K562 (cell line): ENCODE measurements around the gene PHF12. TPM values are rescaled to one million over a fixed set of nuclear protein-coding genes. Genes with fewer than 3 reads are reported as not detected.

Experiments used
- ATAC-seq: fragments of 200-7000 bp; cut with Tn5 transposase; 3 replicates; pipeline ENCODE4 v1.9.1; 2020; ENCODE audit warnings: moderate library complexity
- BruUV-seq: library from RNA; stranded (reverse); fragments of 400-500 nt; replicated peaks from 2 replicates; lab custom pipeline; 2021; lab: Mats Ljungman, UMichigan
- CTCF ChIA-PET: fragments of 300-600 bp; formaldehyde crosslinking; extraction: SDS; loops from one replicate; lab custom pipeline; 2021; ENCODE audit warnings: low intra/inter-chr PET ratio; lab: Yijun Ruan, JAX
- POLR2A ChIA-PET: fragments of 300-600, 350-650 bp; sonication (Branson Sonifier 250); formaldehyde crosslinking; extraction: SDS; loops from one replicate; lab custom pipeline; 2021; ENCODE audit warnings: antibody characterized with exemption, inconsistent platforms; lab: Yijun Ruan, JAX
- DNase-seq, 4 experiments: peaks; one replicate each; pipeline versions ENCODE4 v3.0.0 to v3.0.0-alpha.2; 2011 to 2018; ENCODE audit warnings: low spot score in 3 of 4, mixed read lengths in 3 of 4; ENCODE audit errors: extremely low read depth in 1 of 4
- FAIRE-seq: peaks from 2 replicates; lab custom pipeline; 2011; peaks lifted over from hg19 to GRCh38; lab: Jason Lieb, UNC
- H2AFZ ChIP-seq: 2 replicates; pipeline ENCODE4 v1.6.0; 2011; ENCODE audit warnings: low read depth, low read length, control low read depth, inconsistent platforms
- H3K27ac ChIP-seq: fragments of 200-600 bp; 3 replicates; pipeline ENCODE4 v1.8.0; 2011; ENCODE audit warnings: low read depth, mild to moderate bottlenecking, control low read depth, inconsistent platforms, low read length, moderate library complexity, mixed read lengths; ENCODE audit errors: extremely low read depth
- H3K27me3 ChIP-seq, 2 experiments: fragments of 300-600 bp in 1 of 2; 2 replicates in 1 of 2; 3 replicates in 1 of 2; pipeline versions ENCODE4 v1.6.0 to v1.8.0; 2011; ENCODE audit warnings: inconsistent platforms in 2 of 2, low read length in 2 of 2, mild to moderate bottlenecking in 1 of 2, mixed read lengths in 1 of 2, moderate library complexity in 1 of 2; ENCODE audit not compliant: control insufficient read depth in 2 of 2, insufficient read depth in 2 of 2
- H3K36me3 ChIP-seq: fragments of 300-600 bp; 3 replicates; pipeline ENCODE4 v1.8.0; 2011; ENCODE audit warnings: mild to moderate bottlenecking, low read length, inconsistent platforms; ENCODE audit not compliant: control insufficient read depth, insufficient read depth
- H3K4me1 ChIP-seq, 2 experiments: fragments of 200-600 bp in 1 of 2; replicated peaks in 1 of 2; 2 replicates in 1 of 2; 3 replicates in 1 of 2; pipeline versions ENCODE4 v1.5.1 to v1.8.0; 2011; ENCODE audit warnings: inconsistent platforms in 2 of 2, low read length in 2 of 2, mild to moderate bottlenecking in 1 of 2, mixed read lengths in 1 of 2, moderate library complexity in 1 of 2; ENCODE audit not compliant: control insufficient read depth in 2 of 2, insufficient read depth in 2 of 2
- H3K4me2 ChIP-seq: 2 replicates; pipeline ENCODE4 v1.6.1; 2011; ENCODE audit warnings: low read length, control low read depth, inconsistent platforms, mixed read lengths; ENCODE audit not compliant: insufficient read depth
- H3K4me3 ChIP-seq: fragments of 200-600 bp; sonication (generic), shearing (Covaris generic); 2 replicates; pipeline ENCODE4 v1.5.1; 2016; ENCODE audit warnings: control low read depth, inconsistent platforms
- H3K79me2 ChIP-seq: fragments of 200-600 bp; 3 replicates; pipeline ENCODE4 v1.8.0; 2011; ENCODE audit warnings: low read length, inconsistent platforms; ENCODE audit not compliant: control insufficient read depth, insufficient read depth
- H3K9ac ChIP-seq, 2 experiments: 2 replicates each; pipeline versions ENCODE4 v1.6.0 to v1.6.1; 2011; ENCODE audit warnings: low read depth in 2 of 2, low read length in 2 of 2, control low read depth in 1 of 2, inconsistent platforms in 1 of 2, mild to moderate bottlenecking in 1 of 2, mixed read lengths in 1 of 2; ENCODE audit not compliant: insufficient read depth in 1 of 2
- H3K9me1 ChIP-seq: one replicate; pipeline ENCODE4 v1.6.0; 2011; ENCODE audit warnings: inconsistent platforms, mild to moderate bottlenecking, low read length, moderate library complexity; ENCODE audit not compliant: control insufficient read depth, insufficient read depth
- H3K9me3 ChIP-seq: replicated peaks from 2 replicates; pipeline ENCODE4 v1.5.1; 2011; ENCODE audit warnings: low read depth, low read length, inconsistent platforms; ENCODE audit not compliant: control insufficient read depth, insufficient read depth
- H4K20me1 ChIP-seq: replicated peaks from 2 replicates; pipeline ENCODE4 v1.6.1; 2011; ENCODE audit warnings: low read length, inconsistent platforms, mixed read lengths; ENCODE audit not compliant: control insufficient read depth, insufficient read depth
- ARNT ChIP-seq, 2 experiments: fragments of 450-650 bp; IDR thresholded peaks; 2 replicates each; pipeline ENCODE4 v1.6.1; 2016; ENCODE audit warnings: mild to moderate bottlenecking in 1 of 2
- DACH1 ChIP-seq: fragments of 450-650 bp; IDR thresholded peaks from 2 replicates; pipeline ENCODE4 v1.6.1; 2018; ENCODE audit not compliant: partially characterized antibody
- GATAD2B ChIP-seq: fragments of 450-650 bp; IDR thresholded peaks from 2 replicates; pipeline ENCODE4 v1.6.1; 2017; ENCODE audit warnings: mild to moderate bottlenecking, borderline replicate concordance
- NR2C2 ChIP-seq, 2 experiments: fragments of 200-800 bp in 1 of 2; sonication (Bioruptor generic) in 1 of 2; sonication (generic) in 1 of 2; formaldehyde crosslinking in 1 of 2; IDR thresholded peaks; 2 replicates each; pipeline versions ENCODE4 v1.6.1 to v1.8.0; 2016 to 2022; ENCODE audit warnings: mild to moderate bottlenecking in 1 of 2, missing compliant biosample characterization in 1 of 2, missing genetic modification characterization in 1 of 2, missing genetic modification reagents in 1 of 2
- POLR2AphosphoS5 ChIP-seq: IDR thresholded peaks from 2 replicates; pipeline ENCODE4 v1.6.1; 2011; ENCODE audit warnings: mild to moderate bottlenecking, low read depth, low read length, moderate library complexity; ENCODE audit not compliant: control insufficient read depth, insufficient read depth
- ZNF146 ChIP-seq: IDR thresholded peaks from one replicate; pipeline ENCODE4 v1.6.1; 2018; ENCODE audit warnings: missing compliant biosample characterization; ENCODE audit not compliant: unreplicated experiment
- WGBS: fragments of 100-300 bp; shearing (Covaris generic); methylation state at CpG from one replicate; pipeline ENCODE4 v1.1.6; 2016; ENCODE audit warnings: low coverage, mixed read lengths; ENCODE audit not compliant: insufficient coverage; ENCODE audit errors: missing lambda C conversion rate; 5-methylcytosine and 5-hydroxymethylcytosine counted together
- in situ Hi-C: fragments of 300-500 bp; cut with MboI; formaldehyde crosslinking; loops from 4 replicates; pipeline ENCODE4 v1.15.0; 2018; ENCODE audit warnings: inconsistent platforms, mixed read lengths
- intact Hi-C: fragments of 100-400 bp; cut with micrococcal nuclease; formaldehyde crosslinking; loops from 2 replicates; pipeline ENCODE4 v1.14.2; 2022
- polyA plus RNA-seq, 8 experiments: library from polyadenylated mRNA; depleted of rRNA in 4 of 8; stranded (reverse) in 5 of 8; unstranded in 3 of 8; fragments of >200 nt; fragmentation: Nextera tagmentation in 2 of 8; fragmentation: Illumina TruSeq in 1 of 8; extraction: Ambion mirVana in 2 of 8; extraction: Trizol in 1 of 8; gene quantifications; 2 replicates each; pipeline versions ENCODE4 v1.2.1 to v1.2.3, GENCODE V29; 2011 to 2014; ENCODE audit warnings: inconsistent platforms in 1 of 8, missing spikeins in 1 of 8
- total RNA-seq, 7 experiments: library from RNA; depleted of rRNA in 6 of 7; stranded (reverse); fragments of >200 nt in 6 of 7; fragmentation: Illumina TruSeq in 2 of 7; extraction: Trizol in 2 of 7; gene quantifications; 2 replicates each; pipeline versions ENCODE4 v1.2.1 to v1.2.3, GENCODE V29; 2011 to 2021; ENCODE audit warnings: low replicate concordance in 1 of 7
- TF ChIP-seq, protein P1 (sequence below): IDR thresholded peaks from 3 replicates; pipeline ENCODE4 v1.6.1; 2011; ENCODE audit warnings: borderline replicate concordance, mild to moderate bottlenecking; ENCODE audit not compliant: insufficient read length, insufficient read depth

PHF12 gene
- total and polyA plus RNA-seq, 9 of the 15 experiments (the other 6 are each of a cell fraction or from before 2014, with no cell fraction given): 0.82 to 31.3 (median 13.5) TPM

DNA sequence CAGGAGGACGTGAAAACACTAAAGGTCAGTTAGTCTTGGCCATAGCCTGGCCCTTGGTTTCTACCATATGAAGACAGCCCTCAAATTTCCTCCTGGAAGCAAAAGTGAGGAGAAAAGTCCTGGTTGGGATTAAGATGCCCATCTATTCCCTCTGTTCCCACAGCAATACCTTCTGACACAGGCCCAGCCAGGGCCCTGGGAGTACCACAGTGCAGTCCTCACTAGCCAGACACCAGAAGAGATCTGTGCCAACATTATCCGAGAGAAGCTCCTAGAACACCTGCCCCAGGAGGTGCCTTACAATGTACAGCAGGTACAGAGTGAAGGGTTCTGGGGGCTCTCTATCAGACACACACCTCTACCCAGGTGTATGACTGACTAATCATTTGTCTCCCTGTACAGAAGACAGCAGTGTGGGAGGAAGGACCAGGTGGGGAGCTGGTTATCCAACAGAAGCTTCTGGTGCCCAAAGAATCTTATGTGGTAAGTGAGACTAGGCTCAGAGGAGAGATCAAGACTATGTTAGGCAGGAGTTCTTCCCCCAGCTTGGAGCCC lies 92.4 kb downstream of the PHF12 start:
- Histone ChIP-seq H3K27me3 (no peaks in the 10 kb centered on the region), H2AFZ (no peak overlapping the region)
- TF ChIP-seq, protein P1, sequence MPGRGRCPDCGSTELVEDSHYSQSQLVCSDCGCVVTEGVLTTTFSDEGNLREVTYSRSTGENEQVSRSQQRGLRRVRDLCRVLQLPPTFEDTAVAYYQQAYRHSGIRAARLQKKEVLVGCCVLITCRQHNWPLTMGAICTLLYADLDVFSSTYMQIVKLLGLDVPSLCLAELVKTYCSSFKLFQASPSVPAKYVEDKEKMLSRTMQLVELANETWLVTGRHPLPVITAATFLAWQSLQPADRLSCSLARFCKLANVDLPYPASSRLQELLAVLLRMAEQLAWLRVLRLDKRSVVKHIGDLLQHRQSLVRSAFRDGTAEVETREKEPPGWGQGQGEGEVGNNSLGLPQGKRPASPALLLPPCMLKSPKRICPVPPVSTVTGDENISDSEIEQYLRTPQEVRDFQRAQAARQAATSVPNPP: no peak
- peak; percentile 41; the same call in 1 of the 2 replicates for TF ChIP-seq POLR2AphosphoS5
- no peak for TF ChIP-seq ARNT (IDR thresholded peaks at IDR 0.05)
- no peak for TF ChIP-seq NR2C2 (CRISPR knock-in tag; IDR thresholded peaks at IDR 0.05)
- no peak for TF ChIP-seq NR2C2 (tag; IDR thresholded peaks at IDR 0.05)
- TF ChIP-seq ZNF146 (CRISPR knock-in tag): no peak
- TF ChIP-seq DACH1: no peak
- no peak for TF ChIP-seq GATAD2B
- TF ChIP-seq, all 486 proteins: peak for 1
- H3K9me3 ChIP-seq: no peaks in the 10 kb centered on the region
- peaks cover 44% of the 10 kb centered on the region for H3K36me3 ChIP-seq
- ChIA-PET CTCF (no interaction called here), POLR2A (interaction anchor here (0.5 to 7.5 kb wide), 10 partner anchors 10 to 132 kb away, joined by 3 to 49 read pairs (median 4); partner anchors contain the start of gene FAM222B)
- BruUV-seq: no TSS peak
- H3K9ac ChIP-seq: peak overlapping the region; percentile 42 to 65; a peak in 3 of 4 replicates
- peak in 1 of 4 experiments; percentile 5 for DNase-seq
- no peak for FAIRE-seq
- no peak overlapping the region for H3K4me3 ChIP-seq
- H3K9me1 ChIP-seq: no peaks in the 10 kb centered on the region
- H3K79me2 ChIP-seq: peaks cover 81% of the 10 kb centered on the region
- WGBS: 43% methylated on average over 2 of the region's 2 CpGs
- H3K27ac ChIP-seq: peak overlapping the region; percentile 25
- in situ Hi-C loops: no loop called here
- intact Hi-C loops: no loop called here
- H3K4me1 ChIP-seq: peaks cover 31 to 40% of the 10 kb centered on the region in 2 experiments
- peak overlapping the region; percentile 54 for H3K4me2 ChIP-seq
- H4K20me1 ChIP-seq: no peaks in the 10 kb centered on the region
- no peak for ATAC-seq
